NCI-H2081 treated with DMSO at 0.1 percent for 48 hours (cell line): ENCODE measurements around the gene ANKRD35.
"Not testable (repeated sequence)": the region's sequence is repeated elsewhere in the genome, so short reads cannot be mapped to it uniquely, and the experiment has no call there.

ENCODE experiments used
- DNase-seq: peaks from one replicate; lab custom pipeline; 2025; lab: John Stamatoyannopoulos, UW

The ANKRD35 gene

DNA sequence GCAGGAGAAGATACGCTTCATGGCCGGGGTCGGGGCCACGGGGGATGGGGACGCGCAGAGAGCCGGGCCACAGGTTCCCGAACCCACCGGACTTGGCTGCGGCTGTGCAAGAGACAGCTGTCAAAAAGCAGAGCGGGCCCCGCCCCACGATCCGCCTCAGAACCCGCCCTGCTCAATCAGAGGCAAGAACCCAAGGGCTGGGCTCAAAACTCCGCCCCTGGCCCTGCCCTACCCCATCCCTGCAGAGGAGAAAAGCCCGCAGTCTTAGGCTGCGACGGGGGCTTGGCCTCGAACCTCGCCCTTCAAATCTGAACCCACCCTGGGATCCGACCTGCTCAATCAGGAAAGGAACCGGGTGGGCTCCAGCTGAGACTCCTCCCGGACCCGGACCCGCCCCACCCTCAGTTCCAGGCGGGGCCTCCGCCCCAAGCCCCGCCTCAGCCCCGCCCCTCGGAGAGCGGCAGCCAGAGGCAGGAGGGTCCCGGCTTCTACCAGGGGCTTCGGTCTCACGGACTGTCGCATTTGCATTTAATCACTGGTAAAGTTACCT lies at the start of gene ANKRD35:
Gene ANKRD35 (minus strand): TSS at position 129 of the 550 bp plus-strand sequence. CDS start 108 bp downstream, at position 21.
- peak; percentile 17 for DNase-seq

GRCh38 chr1:145932522-145933009 lies 46.9 kb upstream of the ANKRD35 start:
- not testable (repeated sequence) for DNase-seq

DNA sequence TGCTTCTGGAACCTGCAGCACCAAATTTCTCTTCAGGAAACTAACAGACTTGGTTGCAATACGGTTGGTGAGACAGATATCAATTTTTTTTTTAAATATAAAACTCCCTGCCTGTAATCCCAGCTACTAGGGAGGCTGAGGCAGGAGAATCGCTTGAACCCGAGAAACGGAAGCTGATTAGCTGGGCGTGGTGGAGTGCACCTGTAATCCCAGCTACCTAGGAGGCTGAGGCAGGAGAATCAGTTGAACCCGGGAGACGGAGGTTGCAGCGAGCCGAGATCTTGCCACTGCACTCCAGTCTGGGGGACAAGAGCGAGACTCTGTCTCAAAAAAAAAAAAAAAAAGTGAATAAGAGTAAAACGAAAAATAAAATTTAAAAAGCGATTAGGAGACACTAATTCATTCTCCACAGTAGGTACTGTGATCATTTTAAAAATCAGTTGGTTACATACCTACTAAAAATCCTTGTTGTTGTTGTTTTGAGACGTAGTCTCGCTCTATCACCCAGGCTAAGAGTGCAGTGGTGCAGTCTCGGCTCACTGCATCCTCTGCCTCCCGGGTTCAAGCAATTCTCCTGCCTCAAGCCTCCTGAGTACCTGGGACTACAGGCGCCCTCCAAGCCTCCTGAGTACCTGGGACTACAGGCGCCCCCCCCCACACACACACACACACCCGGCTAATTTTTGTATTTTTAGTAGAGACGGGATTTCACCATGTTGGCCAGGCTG lies 42.4 kb upstream of the ANKRD35 start:
- no peak for DNase-seq

GRCh38 chr1:145927063-145927886 lies 41.6 kb upstream of the ANKRD35 start, which contains the start of gene RBM8A:
Gene RBM8A (minus strand): TSS chr1:145927484. CDS start chr1:145927426, 58 bp downstream.
- peak; percentile 100 for DNase-seq

DNA sequence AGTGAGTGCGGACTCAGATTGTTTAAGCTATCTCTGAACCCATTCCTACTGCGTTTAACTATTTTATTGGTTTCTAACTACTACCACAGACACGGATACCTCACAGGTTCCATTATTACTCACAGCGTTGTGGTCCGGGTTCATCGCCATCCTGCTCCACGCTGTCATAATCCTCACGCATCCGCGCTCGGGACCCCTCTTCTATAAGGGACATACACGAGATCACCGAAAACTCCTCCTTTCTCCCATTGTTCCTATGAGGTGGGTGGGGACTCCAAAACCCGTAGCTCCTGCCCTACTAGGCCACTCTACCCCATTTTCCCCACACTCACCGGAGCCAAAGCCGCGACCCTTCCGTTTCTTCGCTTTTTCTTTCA lies 41.0 kb upstream of the ANKRD35 start:
- no peak for DNase-seq

DNA sequence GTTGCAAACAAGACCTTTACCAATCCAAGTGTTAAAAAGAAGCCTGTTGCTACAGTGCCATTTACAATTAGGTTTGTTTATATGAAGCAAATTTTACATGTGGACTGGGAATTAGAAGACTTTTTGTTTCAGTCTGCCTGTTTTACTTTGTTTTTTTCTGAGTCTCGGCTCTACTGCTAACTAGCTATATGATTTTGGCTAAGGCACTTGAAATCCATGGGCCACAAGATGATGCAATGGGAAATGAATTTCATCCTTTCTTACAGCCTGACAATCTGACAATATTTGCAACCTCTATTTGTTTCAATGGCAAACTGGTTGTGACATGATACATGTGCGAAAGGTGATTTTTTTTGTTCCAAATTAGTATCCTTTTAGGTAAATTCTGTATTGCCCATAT lies 36.6 kb upstream of the ANKRD35 start:
- no peak for DNase-seq

DNA sequence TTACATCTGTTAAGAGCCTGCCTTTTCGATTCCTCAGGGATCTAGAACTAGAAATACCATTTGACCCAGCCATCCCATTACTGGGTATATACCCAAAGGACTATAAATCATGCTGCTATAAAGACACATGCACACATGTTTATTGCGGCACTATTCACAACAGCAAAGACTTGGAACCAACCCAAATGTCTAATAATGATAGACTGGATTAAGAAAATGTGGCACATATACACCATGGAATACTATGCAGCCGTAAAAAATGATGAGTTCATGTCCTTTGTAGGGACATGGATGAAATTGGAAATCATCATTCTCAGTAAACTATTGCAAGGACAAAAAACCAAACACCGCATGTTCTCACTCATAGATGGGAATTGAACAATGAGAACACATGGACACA lies 34.6 kb upstream of the ANKRD35 start:
- not testable (repeated sequence) for DNase-seq

GRCh38 chr1:145918992-145919939 lies 33.6 kb upstream of the ANKRD35 start:
- no peak for DNase-seq

GRCh38 chr1:145918144-145918991 lies 32.7 kb upstream of the ANKRD35 start, which contains the start of gene PEX11B:
Gene PEX11B (minus strand): TSS chr1:145918717. CDS start chr1:145918688, 29 bp downstream.
- DNase-seq = peak; percentile 59

DNA sequence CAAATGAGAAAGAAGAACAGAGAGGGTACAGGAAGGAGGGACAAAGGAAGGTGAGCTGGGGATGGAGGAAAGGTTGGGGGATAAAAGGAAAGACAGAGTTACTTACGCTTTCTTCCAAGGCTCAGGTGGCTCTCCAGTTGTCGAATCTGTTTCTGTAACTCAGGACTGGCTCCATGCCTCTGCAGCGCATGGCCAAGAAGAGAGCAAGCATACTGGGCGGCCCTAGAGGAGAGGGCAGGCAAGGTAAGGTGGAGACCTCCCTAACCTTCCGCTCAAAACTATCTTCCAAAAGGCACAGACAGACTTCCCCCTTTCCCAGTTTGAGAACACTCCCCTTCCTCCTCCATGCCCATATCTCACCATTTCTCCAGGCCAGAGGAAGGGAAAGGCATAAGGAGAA lies 31.9 kb upstream of the ANKRD35 start:
- DNase-seq = no peak

- DNase-seq = no peak
Measured at GRCh38 chr1:145916745-145917144, 31.1 kb upstream of the ANKRD35 start.

DNA sequence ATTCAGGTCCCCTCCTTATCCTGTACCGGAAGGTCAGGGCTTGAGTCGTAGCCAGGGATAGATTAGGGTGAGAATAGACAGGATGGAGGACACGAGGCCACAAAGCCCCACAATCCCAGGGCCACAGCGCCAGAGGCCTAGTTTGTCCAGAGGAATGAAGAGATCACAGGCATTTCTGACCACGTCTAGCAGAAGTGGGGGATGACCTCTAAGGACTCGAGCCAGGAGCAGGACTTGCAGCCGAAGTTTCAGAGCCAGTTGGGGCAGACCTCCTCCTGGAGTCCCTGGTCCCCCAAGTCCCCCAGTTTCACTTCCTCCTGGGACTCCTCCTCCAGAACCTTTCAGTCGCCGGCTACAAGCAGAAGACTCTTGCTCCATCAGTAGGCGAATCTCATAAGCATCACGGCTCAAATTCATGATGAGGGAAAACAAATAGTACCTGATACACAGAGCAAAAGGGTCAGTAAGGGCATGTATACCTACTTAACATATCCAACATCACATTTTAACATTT lies 26.5 kb upstream of the ANKRD35 start:
- DNase-seq = no peak

GRCh38 chr1:145908653-145909052 lies 23.0 kb upstream of the ANKRD35 start:
- DNase-seq = no peak

- DNase-seq = no peak
Measured at GRCh38 chr1:145906954-145907753, 21.5 kb upstream of the ANKRD35 start.

GRCh38 chr1:145901312-145902021 lies 15.8 kb upstream of the ANKRD35 start:
- no peak for DNase-seq

GRCh38 chr1:145898756-145899155 lies 13.1 kb upstream of the ANKRD35 start:
- DNase-seq = no peak

DNA sequence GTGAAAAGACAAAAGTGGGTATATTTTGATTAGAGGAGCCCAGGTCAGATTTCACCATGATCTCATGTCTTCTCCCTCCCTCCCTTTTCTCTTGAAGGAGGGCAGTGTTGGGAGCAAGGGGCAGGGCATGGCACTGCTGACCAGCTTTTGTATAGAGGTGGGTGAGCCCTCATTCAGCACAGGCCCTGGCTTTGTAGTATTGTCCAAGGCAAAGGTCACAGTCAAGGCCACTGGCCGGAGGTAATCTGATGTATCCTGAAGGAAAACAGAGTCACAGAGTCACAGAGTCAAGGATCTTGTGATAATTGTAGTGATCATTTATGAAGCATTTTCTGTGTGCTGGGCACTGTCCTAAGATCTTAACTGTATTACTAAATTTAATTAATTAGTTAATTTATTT lies 12.3 kb upstream of the ANKRD35 start:
- DNase-seq = no peak

- no peak for DNase-seq
Measured at GRCh38 chr1:145895471-145895870, 9.8 kb upstream of the ANKRD35 start.
